Kasumi-1 (cell line): ENCODE data around the gene SMAGP.
"Not testable (repeated sequence)": the region's sequence is repeated elsewhere in the genome, so short reads cannot be mapped to it uniquely, and the experiment has no call there.

Experiments
- DNase-seq, 2 experiments: peaks; one replicate each; lab custom pipeline; 2025; lab: John Stamatoyannopoulos, UW

SMAGP gene

DNA sequence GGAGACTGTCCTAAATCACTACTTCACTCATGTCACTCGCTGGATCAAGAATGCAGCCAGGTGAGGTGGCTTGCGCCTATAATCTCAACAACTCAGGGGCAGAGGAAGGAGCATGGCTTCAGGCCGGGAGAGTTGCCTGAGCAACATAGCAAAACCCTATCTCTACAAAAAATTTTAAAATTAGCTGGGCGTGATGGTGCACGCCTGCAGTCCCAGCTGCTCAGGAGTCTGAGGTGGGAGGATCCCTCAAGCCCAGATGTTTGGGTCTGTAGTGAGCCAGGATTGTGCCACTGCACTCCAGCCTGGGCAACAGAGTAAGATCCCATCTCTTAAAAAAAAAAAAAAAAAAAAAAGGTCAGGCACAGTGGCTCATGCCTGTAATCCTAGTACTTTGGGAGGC lies 5.9 kb downstream of the SMAGP start:
- DNase-seq, result no peak

DNA sequence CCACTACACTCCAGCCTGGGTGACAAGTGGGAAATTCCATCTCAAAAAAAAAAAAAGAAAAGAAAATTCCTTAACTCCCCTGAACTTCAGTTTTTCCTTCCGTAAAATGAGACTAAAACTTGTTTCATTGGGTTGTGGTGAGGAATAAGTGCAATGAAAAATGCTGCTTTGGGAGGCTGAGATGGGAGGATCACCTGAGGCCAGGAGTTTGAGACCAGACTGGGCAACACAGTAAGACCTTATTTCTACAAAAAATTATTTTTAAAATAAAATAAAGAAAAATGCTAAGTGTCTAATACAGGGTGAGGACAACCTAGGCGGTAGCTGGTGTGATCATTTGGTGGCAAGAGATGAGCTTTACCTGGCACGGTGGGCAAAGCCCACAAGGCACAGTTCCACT lies 6.9 kb downstream of the SMAGP start:
- DNase-seq, result no peak

DNA sequence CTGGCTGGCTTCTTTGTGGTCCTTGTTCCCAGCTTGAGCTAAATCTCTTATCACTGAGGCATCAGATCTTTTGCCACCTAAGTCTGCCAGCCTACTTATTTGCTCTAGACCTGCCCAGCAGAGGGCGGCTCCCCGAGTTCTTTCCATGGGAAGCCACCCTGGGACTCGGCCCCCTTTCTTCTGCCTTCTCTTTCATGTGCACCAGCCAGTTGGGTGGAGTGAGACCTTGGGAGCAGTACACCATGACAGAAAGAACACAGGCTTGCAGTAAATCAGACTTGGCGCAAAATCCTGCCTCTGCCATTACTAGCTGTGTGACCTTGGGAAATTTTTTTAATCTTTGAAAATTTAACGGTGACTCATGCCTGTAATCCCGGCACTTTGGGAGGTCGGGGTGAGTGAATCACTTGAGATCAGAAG lies 7.4 kb downstream of the SMAGP start:
- DNase-seq, result peak; percentile 72 to 83

DNA sequence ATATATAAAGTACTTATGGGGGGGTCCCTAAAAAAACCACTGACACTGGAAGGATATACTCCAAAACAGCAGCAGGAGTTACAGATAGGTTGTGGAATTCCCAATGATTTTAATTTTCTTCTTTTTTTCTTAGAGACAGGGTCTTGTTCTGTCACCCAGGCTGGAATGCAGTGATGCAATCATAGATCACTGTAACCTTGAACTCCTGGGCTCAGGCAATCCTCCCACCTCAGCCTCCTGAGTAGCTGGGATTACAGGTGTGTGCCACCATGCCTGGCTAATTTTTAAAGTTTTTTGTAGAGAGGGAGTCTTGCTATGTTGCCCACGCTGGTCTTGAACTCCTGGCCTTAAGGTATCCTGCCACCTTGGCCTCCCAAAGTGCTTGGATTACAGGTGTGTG lies 10.6 kb downstream of the SMAGP start:
- not testable (repeated sequence) for DNase-seq

DNA sequence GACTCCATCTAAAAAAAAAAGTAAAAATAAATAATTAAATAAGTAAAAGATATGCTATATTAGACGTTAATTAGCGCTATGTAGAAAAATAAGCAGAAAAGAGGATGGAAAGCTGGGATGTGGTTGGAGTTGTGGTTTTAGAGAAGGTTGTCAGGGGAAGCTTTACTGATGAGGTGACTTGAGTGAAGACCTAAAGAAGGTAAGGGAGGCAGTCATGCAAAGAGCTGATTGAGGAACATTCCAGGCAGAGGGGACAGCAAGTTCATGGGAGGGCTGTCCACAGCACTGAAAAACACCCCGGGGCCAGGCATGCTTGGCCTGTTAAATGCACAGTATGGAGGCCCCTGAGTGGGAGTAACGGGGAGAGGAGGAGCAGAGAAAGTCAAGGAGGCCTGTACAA lies 15.7 kb downstream of the SMAGP start:
- DNase-seq, result no peak

DNA sequence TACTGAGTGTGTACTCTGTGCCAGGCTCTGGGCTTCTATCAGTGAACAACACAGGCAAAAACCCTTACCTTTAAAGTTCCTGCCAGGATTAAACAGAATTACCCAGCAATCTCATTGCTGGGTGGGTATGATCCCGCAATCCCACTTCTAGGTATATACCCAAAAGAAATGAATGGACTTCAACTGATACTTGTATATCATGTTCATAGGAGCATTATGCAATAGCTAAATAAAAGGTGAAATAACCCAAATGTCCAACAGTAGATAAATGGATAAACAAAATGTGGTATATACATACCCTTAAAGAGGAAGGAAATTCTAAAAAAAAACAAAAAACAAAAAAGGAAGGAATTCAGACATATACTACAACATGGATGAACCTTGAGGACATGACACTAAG lies 16.9 kb downstream of the SMAGP start:
- no peak for DNase-seq

DNA sequence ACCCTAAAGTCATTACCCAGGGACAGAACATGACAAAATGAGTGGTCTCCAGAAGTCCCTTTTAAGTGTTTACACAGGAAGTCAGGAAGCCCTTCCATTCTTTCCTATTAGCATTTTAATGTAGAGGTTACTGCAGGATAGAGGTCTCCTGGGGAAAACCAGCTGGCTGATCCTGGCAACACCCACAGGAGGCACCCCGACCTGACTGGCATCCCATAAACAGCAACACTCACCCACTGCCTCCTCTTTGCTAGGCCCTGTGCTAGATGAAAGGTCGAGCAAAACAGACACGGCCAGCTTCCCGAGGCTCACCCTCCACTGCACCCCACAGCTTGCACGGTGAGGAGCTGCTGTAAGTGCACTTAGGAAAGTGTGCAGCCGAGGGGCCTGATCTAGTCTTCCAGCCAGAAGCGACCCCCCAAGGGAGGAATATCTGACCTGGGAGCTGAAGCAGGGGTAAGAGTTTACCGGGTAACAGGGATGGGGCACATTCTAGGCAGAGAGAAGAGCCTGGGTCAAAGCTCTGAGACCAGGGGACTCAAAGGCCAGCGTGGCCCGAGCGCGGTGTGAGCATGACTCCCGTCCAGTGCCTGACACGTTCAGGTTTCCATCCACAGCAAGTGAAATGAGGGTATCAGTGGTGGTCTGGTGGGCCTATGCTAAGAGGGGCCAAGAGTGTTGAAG lies 22.6 kb downstream of the SMAGP start:
- DNase-seq, result no peak

DNA sequence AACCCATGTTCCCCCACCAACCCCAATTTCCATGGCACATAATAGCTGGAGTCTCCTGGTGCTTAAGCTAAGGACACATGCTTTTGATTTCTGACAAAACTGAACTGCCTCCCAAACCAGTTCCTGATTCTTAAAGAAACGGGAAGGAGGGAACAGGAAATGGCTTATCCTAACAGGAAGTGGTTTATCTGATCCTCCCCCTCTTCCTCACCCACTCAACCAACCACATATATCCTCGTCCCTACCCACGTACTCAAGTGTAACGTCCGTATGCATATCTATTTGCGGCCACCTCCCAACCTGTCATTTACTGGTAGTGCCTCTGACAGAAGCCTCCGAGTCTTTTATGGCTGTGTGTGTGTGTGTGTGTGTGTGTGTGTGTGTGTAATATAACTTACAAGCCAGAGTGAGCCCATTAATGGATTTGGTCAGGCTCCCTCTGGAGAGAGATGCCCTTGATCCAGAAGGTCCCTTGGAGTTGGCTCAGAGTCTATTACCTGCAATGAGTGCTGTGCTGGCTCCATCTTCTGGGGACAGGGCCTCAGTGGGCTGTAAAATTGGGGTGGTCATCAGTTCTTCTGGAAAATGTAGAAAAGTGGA lies 23.9 kb downstream of the SMAGP start:
- DNase-seq, result peak; percentile 94

DNA sequence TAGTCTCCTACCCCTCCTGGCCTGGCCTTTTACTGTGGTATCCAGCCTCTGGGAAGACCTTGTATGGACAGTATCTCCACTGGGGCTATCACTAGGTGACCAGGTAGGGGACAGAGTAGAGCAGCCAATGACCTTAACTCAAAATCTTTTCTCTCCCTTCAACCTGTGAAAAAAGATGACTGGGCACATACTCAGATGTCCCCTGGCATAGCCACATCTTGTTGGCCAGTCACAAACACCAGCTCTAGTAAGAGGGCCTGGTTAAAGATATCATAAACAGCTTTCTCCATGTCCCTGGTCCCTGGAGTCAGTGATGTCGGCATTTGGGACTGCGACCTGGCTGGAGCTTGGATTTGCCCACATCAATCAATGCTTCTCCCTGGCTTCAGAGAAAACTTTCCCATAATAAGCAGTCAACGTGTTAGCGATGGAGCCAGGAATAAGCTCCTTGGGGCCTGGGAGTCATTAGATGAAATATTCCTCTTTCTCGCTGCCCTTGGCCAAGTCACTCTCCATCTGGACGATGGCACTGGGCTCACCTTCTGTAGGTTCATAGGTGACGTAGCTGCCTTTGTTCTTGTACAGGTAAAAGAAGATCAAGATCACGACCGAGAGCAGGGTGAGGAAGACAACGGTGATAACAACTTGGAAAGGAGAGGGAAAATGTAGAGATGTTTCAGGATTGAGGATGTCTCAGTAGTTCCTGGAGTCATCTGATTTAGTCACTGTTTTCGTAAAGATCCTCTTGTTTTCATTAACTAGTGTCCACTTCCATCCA lies 24.6 kb downstream of the SMAGP start:
- no peak for DNase-seq

DNA sequence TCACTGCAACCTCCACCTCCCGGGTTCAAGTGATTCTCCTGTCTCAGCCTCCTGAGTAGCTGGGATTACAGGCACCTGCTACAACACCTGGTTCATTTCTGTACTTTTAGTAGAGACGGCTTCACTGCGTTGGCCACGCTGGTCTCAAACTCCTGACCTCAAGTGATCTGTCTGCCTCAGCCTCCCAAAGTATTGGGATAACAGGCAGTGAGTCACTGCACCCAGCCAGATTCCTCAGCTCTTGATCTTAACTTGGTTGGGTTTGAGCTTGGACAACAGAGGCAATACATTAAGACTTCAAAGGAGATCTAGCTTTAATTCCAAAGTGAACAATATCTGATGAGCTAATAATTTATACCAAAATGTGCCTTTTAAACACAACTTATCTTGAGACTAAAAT lies 25.9 kb downstream of the SMAGP start:
- no peak for DNase-seq

DNA sequence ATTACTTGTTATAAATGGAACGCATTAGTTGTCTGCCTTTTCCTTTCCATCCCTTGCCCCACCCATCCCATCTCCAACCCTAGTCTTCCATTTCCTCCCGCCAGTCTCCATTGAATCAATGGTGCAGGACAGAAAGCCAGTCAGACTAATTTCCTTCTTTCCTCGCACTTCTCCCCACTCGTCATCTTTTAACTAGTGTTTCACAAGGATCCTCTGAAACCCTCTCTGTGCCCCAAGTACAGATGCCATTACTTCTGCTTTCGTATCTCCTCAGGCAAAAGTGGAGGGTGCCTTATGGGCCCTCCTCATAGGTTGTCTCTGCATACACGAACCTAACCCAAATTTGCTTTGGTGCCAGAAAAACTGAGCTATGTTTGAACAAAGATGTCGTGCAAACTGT lies 27.3 kb downstream of the SMAGP start:
- DNase-seq, result peak; percentile 54 to 67

DNA sequence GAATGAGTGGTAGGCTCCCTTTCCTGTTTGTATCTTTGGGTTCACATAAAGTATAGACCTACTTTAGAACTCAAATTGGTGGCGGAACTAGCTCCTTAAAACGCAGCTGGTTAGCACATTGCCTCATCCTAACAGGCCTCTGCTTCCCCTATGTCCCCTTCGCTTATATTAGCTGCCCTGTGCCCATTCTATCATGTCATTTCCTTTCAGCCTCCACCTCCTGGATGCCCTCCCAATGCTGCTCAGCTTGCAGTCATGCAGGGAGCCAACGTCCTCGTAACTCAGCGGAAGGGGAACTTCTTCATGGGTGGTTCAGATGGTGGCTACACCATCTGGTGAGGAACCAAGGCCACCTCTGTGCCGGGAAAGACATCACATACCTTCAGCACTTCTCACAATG lies 28.1 kb downstream of the SMAGP start:
- peak; percentile 51 to 55 for DNase-seq

DNA sequence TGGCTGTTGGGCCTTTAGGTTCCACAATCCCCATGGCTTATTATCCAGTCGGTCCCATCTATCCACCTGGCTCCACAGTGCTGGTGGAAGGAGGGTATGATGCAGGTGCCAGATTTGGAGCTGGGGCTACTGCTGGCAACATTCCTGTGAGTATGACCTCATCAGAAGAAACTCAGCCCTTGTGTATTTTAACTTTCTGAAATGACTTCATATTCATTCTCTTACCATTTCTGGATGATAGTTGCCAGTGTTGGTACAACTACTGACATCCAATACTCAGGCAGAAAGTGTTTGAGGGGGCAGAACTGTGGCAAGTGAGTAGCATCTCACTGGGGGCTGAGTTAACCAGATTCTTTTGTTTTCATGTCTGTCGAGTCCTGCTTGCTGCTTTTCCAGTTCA lies 29.2 kb downstream of the SMAGP start:
- no peak for DNase-seq

DNA sequence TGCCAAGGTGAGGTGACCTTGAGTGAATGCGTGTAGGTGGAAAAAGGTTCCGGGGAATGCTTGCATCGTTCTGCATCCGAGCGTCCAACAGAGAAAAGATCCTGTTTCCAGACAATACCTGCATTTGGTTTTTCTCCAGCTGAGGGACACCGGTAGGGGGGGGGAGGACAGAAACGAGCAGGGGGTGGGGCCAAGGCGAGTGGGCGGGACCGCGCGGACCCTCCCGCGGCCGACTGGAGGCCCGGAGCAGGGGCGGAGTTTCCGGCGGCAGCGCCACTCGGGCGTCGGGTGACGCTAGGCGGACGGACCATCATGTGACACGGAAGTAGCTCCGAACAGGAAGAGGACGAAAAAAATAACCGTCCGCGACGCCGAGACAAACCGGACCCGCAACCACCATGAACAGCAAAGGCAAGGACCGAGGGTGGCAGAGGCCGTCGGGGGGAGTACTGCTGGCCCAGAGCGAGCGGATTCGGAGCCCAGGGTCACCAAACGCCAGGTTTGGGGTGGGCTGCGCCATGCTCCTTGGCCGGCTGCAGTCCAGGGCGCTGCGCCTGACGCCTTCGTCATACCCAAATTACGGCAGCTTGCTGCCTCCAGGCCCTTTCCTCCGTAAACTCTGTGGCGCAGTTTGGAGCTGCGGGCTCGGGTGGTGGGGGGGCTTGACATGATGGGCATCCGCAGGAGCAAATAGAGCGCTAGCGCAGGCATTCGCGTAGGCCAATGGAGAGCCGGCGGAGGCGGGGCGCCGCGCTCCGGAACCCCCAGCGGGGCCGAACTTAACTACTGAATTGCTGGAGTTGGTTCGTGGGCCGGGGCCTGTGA lies 31.5 kb downstream of the SMAGP start, which contains the start of gene DAZAP2:
TSS of gene DAZAP2 (plus strand) at position 317 of the 825 bp plus-strand sequence. CDS start at position 399, 82 bp downstream.
- peak; percentile 90 for DNase-seq

DNA sequence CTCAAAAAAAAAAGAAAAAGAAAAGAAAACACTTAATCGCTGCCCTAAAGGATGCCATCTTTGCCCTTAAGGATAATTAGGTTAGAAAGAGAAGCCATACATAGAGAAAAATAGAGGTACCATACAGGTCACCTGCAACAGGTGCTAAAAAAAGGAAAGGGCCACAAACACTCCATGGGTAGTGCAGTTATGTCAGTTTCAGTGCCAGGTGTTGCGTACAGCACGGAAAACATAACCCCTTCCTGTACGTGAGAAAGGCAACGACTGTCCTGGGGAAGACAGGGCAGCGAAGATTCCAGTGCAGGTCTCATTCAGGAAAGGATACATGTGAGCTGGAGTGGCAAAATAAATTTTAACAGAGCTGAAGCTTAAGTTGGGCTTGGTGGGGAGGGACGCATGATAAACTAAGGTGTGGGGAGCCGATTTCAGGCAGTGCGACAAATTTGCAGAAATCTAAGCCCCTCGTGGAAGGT lies 32.1 kb downstream of the SMAGP start:
- DNase-seq, result no peak

DNA sequence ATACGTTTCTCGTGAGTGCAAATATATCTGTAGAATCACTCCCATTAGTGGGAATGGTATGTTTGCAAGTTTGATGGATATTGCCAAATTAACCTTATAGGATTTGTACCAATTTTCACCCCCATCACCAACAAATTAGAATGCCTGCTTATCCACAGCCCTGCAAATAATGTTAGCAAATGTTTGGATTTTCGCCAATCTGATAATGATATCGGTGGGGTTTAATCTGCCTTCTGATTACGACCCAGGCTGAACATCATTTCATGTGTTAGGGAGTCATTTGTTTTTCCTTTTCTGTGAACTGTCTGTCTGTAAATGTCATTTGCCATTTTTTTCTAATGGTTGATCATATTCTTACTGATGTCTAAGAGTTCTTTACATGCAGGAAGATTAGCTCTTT lies 35.7 kb downstream of the SMAGP start:
- DNase-seq, result no peak

DNA sequence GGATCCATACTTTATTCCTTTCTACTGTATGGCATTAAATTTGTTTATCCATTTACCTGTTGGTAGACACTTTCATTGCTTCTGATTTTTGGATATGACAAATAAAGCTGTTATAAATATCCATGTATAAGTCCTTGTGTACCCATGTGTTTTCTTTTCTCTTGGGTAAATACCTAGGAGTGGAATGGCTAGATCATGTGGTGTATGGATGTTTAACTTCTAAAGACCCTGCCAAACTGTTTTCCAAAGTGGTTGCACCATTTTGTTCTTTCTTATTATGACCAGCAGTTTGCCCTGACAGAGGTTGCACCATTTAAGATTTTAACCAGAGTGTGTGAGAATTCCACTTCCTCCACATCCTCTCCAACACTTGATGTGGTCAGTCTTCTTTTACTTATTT lies 37.6 kb downstream of the SMAGP start:
- DNase-seq, result no peak

DNA sequence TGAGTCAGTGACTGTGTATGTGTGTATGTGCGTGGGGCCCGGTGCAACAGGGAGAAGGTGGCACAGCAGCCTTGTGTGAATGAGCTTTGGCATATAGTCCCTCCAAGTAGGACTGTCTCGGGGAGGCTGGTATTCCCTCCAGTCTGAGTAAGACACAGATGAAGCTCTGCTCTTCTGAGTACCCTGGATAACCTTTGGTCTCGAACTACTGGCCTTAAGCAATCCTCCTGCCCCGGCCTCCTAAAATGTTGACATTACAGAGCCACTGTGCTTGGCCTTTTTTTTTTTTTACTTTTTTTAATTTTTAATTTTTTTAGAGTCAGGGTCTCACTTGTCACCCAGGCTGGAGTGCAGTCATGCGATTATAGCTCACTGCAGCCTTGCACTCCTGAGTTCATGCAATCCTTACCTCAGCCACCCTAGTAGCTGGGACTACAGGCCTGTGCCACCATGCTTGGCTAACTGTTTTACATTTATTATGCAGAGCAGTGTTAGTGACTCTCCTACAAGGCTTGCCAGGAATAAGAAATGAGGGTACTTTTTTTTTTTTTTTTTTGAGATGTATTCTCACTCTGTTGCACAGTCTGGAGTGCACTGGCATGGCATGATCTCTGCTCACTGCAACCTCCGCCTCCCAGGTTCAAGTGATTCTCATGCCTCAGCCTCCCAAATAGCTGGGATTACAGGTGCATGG lies 41.0 kb downstream of the SMAGP start:
- no peak for DNase-seq

DNA sequence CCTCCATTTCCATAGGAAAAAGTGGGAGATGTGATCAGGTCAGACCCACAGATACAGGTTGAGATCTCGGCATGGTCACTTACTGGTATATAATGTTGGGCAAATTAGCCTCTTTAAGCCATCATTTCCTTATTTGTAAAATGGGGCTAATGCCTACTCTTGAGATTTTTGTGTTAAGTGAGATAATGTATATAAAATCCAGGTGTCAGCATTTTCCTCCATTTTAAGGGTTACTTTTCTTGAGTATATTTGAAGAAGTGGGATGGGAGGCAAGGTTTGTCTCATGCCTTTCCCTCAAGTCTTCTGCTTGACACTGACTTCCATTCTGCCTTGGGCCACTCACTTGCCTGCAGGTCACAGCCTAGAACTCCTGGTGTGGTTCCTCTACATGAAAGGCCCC lies 42.3 kb downstream of the SMAGP start:
- DNase-seq, result no peak

DNA sequence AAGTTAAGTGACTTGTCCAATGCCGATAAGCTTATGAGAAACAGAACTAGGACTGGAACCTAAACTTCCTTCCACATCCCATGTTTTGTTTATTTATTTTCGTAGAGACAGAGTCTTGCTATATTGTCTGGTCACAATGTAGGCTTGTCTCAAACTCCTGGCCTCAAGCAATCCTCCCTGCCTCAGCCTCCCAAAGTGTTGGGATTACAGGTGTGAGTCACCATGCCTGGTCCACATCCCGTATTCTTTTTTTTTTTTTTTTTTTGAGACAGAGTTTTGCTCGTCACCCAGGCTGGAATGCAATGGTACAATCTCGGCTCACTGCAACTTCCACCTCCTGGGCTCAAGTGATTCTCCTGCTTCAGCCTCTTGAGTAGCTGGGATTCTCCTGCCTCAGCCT lies 43.1 kb downstream of the SMAGP start:
- not testable (repeated sequence) for DNase-seq

DNA sequence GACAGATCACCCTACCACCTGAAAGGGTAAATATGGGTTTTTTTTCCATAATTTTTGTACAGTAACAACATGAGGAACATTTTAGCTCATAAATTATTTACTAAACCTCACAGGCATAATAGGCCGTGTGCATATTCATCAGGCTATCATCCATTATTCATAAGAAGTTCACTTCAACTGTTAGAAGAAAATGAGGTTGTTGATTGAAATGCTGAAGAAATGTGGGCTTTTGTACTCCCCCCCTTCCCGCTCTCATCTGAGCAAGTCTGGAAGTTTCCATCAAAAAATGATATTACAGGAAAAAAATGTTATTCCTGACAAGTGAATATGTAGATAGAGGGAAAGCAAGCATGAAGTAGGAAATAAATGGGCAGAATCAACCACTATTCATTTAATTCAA lies 44.4 kb downstream of the SMAGP start:
- DNase-seq, result no peak

DNA sequence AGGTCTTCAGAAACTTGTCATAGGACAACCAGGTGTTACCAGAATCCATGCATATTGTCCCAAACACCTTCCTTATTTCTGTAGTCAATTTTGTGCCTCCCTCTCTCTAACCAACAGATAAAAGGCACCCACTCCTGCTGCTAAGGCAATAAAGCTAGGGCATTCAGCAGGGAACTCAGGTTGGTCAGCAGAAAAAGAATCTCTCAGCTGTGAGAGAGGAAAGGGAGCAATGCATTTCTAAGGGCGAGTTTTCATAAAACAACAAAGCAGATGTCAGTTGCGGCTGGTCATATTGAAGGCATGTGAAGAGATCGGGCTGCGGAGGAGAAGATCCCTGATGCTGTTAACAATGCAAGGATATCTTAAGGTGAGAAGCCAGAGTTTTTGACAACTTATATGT lies 45.0 kb downstream of the SMAGP start:
- DNase-seq, result no peak
